ENCODE results near the gene OCIAD2. TPM values are rescaled to one million over a fixed set of nuclear protein-coding genes. Genes with fewer than 3 reads are reported as not detected.
A peak's percentile ranks its signal among the peaks of the same experiment; 100 is the strongest.

Gene OCIAD2
- total RNA-seq, 1 donor from 2014 or later = 18.1 TPM

GRCh38 chr4:48945981-48946380 lies 39.4 kb upstream of the OCIAD2 start:
- no peak for DNase-seq (ENCODE audit: low spot score)
- no peak for TF ChIP-seq CTCF (IDR thresholded peaks at IDR 0.05)
- no peak overlapping the region for H3K27ac Mint-ChIP-seq (ENCODE audit: unreplicated experiment)
- peaks cover 4% of the 10 kb centered on the region for H3K4me1 Mint-ChIP-seq (ENCODE audit: low read depth)
- no peaks in the 10 kb centered on the region for H3K36me3 Mint-ChIP-seq (ENCODE audit: low read depth)
- H3K9me3 Mint-ChIP-seq (ENCODE audit: low read depth) = no peaks in the 10 kb centered on the region
- peaks cover 8% of the 10 kb centered on the region for H3K27me3 Mint-ChIP-seq (ENCODE audit: low read depth)
- no peak overlapping the region for H3K4me3 Mint-ChIP-seq (ENCODE audit: unreplicated experiment)

GRCh38 chr4:48944756-48945241 lies 38.2 kb upstream of the OCIAD2 start:
- H3K36me3 Mint-ChIP-seq (ENCODE audit: low read depth) = no peaks in the 10 kb centered on the region
- peaks cover under 1% of the 10 kb centered on the region for H3K9me3 Mint-ChIP-seq (ENCODE audit: low read depth)
- peaks cover 16% of the 10 kb centered on the region for H3K4me1 Mint-ChIP-seq (ENCODE audit: low read depth)
- no peak for DNase-seq (ENCODE audit: low spot score)
- peaks cover 8% of the 10 kb centered on the region for H3K27me3 Mint-ChIP-seq (ENCODE audit: low read depth)
- peak; percentile 59 for TF ChIP-seq CTCF (IDR thresholded peaks at IDR 0.05)
- no peak overlapping the region for H3K27ac Mint-ChIP-seq (ENCODE audit: unreplicated experiment)
- H3K4me3 Mint-ChIP-seq (ENCODE audit: unreplicated experiment) = no peak overlapping the region

- H3K27me3 Mint-ChIP-seq (ENCODE audit: low read depth) = peaks cover 8% of the 10 kb centered on the region
- H3K27ac Mint-ChIP-seq (ENCODE audit: unreplicated experiment) = no peak overlapping the region
- DNase-seq (ENCODE audit: low spot score) = no peak
- H3K4me1 Mint-ChIP-seq (ENCODE audit: low read depth) = peaks cover 19% of the 10 kb centered on the region
- no peak overlapping the region for H3K4me3 Mint-ChIP-seq (ENCODE audit: unreplicated experiment)
- H3K36me3 Mint-ChIP-seq (ENCODE audit: low read depth) = no peaks in the 10 kb centered on the region
- H3K9me3 Mint-ChIP-seq (ENCODE audit: low read depth) = peaks cover 3% of the 10 kb centered on the region
- no peak for TF ChIP-seq CTCF (IDR thresholded peaks at IDR 0.05)
These were observed 37.7 kb upstream of the OCIAD2 start for GRCh38 chr4:48944252-48944651.

- no peaks in the 10 kb centered on the region for H3K36me3 Mint-ChIP-seq (ENCODE audit: low read depth)
- no peak for DNase-seq (ENCODE audit: low spot score)
- H3K27ac Mint-ChIP-seq (ENCODE audit: unreplicated experiment) = no peak overlapping the region
- H3K4me3 Mint-ChIP-seq (ENCODE audit: unreplicated experiment) = no peak overlapping the region
- H3K9me3 Mint-ChIP-seq (ENCODE audit: low read depth) = peaks cover 3% of the 10 kb centered on the region
- H3K27me3 Mint-ChIP-seq (ENCODE audit: low read depth) = peaks cover 8% of the 10 kb centered on the region
- TF ChIP-seq CTCF (IDR thresholded peaks at IDR 0.05) = peak; percentile 26
- H3K4me1 Mint-ChIP-seq (ENCODE audit: low read depth) = peaks cover 19% of the 10 kb centered on the region
These were observed 36.8 kb upstream of the OCIAD2 start for GRCh38 chr4:48943387-48943786.

GRCh38 chr4:48939785-48940184 lies 33.2 kb upstream of the OCIAD2 start:
- peak overlapping the region; percentile 81 for H3K27ac Mint-ChIP-seq (ENCODE audit: unreplicated experiment)
- H3K4me1 Mint-ChIP-seq (ENCODE audit: low read depth) = peaks cover 19% of the 10 kb centered on the region
- H3K36me3 Mint-ChIP-seq (ENCODE audit: low read depth) = peaks cover 2% of the 10 kb centered on the region
- peaks cover 8% of the 10 kb centered on the region for H3K27me3 Mint-ChIP-seq (ENCODE audit: low read depth)
- no peak overlapping the region for H3K4me3 Mint-ChIP-seq (ENCODE audit: unreplicated experiment)
- no peak for DNase-seq (ENCODE audit: low spot score)
- H3K9me3 Mint-ChIP-seq (ENCODE audit: low read depth) = peaks cover 6% of the 10 kb centered on the region
- TF ChIP-seq CTCF (IDR thresholded peaks at IDR 0.05) = no peak
